A673 (cell line): ENCODE measurements around the gene ZNF319. TPM values are rescaled to one million over a fixed set of nuclear protein-coding genes. Genes with fewer than 3 reads are reported as not detected.

Experiments used
- BruUV-seq: library from RNA; stranded (reverse); fragments of 400-500 nt; replicated peaks from 2 replicates; lab custom pipeline; 2021; lab: Mats Ljungman, UMichigan
- CTCF ChIA-PET: fragments of 300-600 bp; sonication (Branson Sonifier 250); formaldehyde crosslinking; loops from one replicate; lab custom pipeline; 2022; ENCODE audit warnings: antibody characterized with exemption; lab: Charles Lee
- POLR2A ChIA-PET: fragments of 300-600 bp; sonication (Branson Sonifier 250); formaldehyde crosslinking; loops from one replicate; lab custom pipeline; 2022; ENCODE audit warnings: antibody characterized with exemption; ENCODE audit not compliant: low non-redundant PET; lab: Charles Lee
- DNase-seq: peaks from one replicate; pipeline ENCODE4 v3.0.0-alpha.2; 2015; ENCODE audit warnings: low spot score
- H3K27ac ChIP-seq: fragments of 200-600 bp; sonication (generic); 2 replicates; pipeline ENCODE4 v1.5.1; 2016; ENCODE audit warnings: mixed run types, low read depth, mild to moderate bottlenecking, mixed read lengths, antibody characterized with exemption, low read length; ENCODE audit not compliant: poor library complexity, severe bottlenecking
- H3K27me3 ChIP-seq: fragments of 200-600 bp; sonication (generic); replicated peaks from 2 replicates; pipeline ENCODE4 v1.6.1; 2017; ENCODE audit warnings: mixed run types, low read depth, mild to moderate bottlenecking, mixed read lengths, antibody characterized with exemption, low read length; ENCODE audit not compliant: insufficient read depth, poor library complexity
- H3K36me3 ChIP-seq: fragments of 200-600 bp; sonication (generic); 2 replicates; pipeline ENCODE4 v1.6.1; 2016; ENCODE audit warnings: mixed run types, mild to moderate bottlenecking, mixed read lengths, antibody characterized with exemption, low read length; ENCODE audit not compliant: insufficient read depth, poor library complexity, severe bottlenecking
- H3K4me1 ChIP-seq: fragments of 200-600 bp; sonication (generic); 2 replicates; pipeline ENCODE4 v1.6.1; 2017; ENCODE audit warnings: mixed run types, mild to moderate bottlenecking, mixed read lengths, antibody characterized with exemption, low read length; ENCODE audit not compliant: insufficient read depth, poor library complexity, severe bottlenecking
- H3K4me3 ChIP-seq: fragments of 200-600 bp; sonication (generic); 2 replicates; pipeline ENCODE4 v1.5.1; 2016; ENCODE audit warnings: low read depth, mixed run types, mild to moderate bottlenecking, mixed read lengths, low read length; ENCODE audit not compliant: poor library complexity, severe bottlenecking
- H3K9me3 ChIP-seq: fragments of 200-600 bp; sonication (generic); 2 replicates; pipeline ENCODE4 v1.6.1; 2016; ENCODE audit warnings: mixed run types, low read depth, mild to moderate bottlenecking, mixed read lengths, antibody characterized with exemption, low read length; ENCODE audit not compliant: poor library complexity, severe bottlenecking
- CTCF ChIP-seq: fragments of 300-800, 200-600 bp; sonication (generic); conservative IDR thresholded peaks from 2 replicates; pipeline ENCODE4 v1.5.1; 2017; ENCODE audit warnings: low read depth, mild to moderate bottlenecking, antibody characterized with exemption, low read length, moderate library complexity, mixed read lengths
- EZH2 ChIP-seq: fragments of 200-600 bp; sonication (generic); IDR thresholded peaks from 2 replicates; pipeline ENCODE4 v1.6.1; 2017; ENCODE audit warnings: borderline replicate concordance, low read depth, mild to moderate bottlenecking, mixed read lengths, antibody characterized with exemption, low read length; ENCODE audit not compliant: poor library complexity, severe bottlenecking
- intact Hi-C: fragments of 100-400 bp; cut with micrococcal nuclease; formaldehyde crosslinking; loops from one replicate; pipeline ENCODE4 v1.10.0; 2022; ENCODE audit not compliant: unreplicated experiment
- total RNA-seq: library from RNA; stranded (reverse); gene quantifications from 2 replicates; pipeline ENCODE4 v1.2.3, GENCODE V29; 2021

The ZNF319 gene
- total RNA-seq, 1 experiment from 2014 or later = 12.9 TPM

- no TSS peak for BruUV-seq
- H3K4me1 ChIP-seq = no peaks in the 10 kb centered on the region
- H3K27me3 ChIP-seq = no peaks in the 10 kb centered on the region
- intact Hi-C loops = no loop called here
- POLR2A ChIA-PET = no interaction called here
- CTCF ChIA-PET = no interaction called here
- H3K27ac ChIP-seq = no peak overlapping the region
- no peaks in the 10 kb centered on the region for H3K36me3 ChIP-seq
- TF ChIP-seq EZH2 = no peak
- TF ChIP-seq CTCF = no peak
- H3K9me3 ChIP-seq = no peaks in the 10 kb centered on the region
- DNase-seq = no peak
- no peak overlapping the region for H3K4me3 ChIP-seq
Measured at GRCh38 chr16:58043571-58044155, 43.2 kb upstream of the ZNF319 start.

- Histone ChIP-seq H3K27me3 (no peaks in the 10 kb centered on the region), H3K4me1 (no peaks in the 10 kb centered on the region), H3K36me3 (no peaks in the 10 kb centered on the region), H3K27ac (no peak overlapping the region), H3K9me3 (no peaks in the 10 kb centered on the region), H3K4me3 (no peak overlapping the region)
- BruUV-seq = no TSS peak
- TF ChIP-seq CTCF = no peak
- no peak for TF ChIP-seq EZH2
- ChIA-PET CTCF (no interaction called here), POLR2A (no interaction called here)
- intact Hi-C loops = no loop called here
- DNase-seq = no peak
Measured at GRCh38 chr16:58042886-58043515, 42.5 kb upstream of the ZNF319 start.

DNA sequence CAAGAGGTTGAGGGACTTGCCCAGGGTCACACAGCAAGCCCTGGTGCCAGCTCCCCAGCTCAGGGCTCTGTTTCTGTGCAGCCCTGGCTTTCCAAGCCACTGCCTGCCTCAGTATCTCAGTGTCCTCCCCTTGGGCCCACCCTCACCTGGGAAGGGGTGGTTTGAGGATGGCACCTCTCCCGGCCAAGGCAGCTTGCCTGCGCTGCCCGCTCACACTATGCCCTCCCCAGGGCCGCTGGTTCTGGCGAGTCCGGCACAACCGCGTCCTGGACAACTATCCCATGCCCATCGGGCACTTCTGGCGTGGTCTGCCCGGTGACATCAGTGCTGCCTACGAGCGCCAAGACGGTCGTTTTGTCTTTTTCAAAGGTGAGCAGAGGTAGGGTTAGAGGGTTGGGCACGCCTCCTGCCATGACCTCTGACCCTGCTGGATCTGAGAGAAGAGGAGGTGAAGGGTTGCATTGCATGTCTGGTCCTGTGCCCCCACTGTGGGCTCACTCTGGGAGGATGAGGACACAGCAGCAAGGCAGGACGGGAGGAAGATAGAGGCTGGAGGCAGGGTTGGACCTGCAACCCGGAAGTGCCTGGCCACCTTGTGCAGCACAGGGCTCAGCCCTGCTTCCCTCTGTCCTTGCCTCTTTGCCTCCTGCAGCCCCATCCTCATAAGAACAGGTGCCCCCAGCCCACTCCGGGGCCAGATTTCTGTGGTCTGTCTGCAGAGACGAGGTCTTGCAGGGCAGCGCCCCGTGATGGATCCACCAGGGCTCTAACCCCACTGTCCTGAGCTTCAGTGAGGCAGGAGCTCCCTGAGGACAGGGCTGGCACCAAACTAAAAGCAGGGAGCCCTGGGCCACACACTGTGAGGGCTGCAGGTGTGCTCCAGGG is 41.8 kb upstream of the ZNF319 start:
- Histone ChIP-seq H3K4me3 (no peak overlapping the region), H3K4me1 (no peaks in the 10 kb centered on the region), H3K27ac (no peak overlapping the region), H3K36me3 (no peaks in the 10 kb centered on the region), H3K9me3 (no peaks in the 10 kb centered on the region), H3K27me3 (no peaks in the 10 kb centered on the region)
- TF ChIP-seq EZH2 (no peak), CTCF (no peak)
- intact Hi-C loops = no loop called here
- BruUV-seq = no TSS peak
- POLR2A ChIA-PET = no interaction called here
- no peak for DNase-seq
- CTCF ChIA-PET = no interaction called here
